GM18951 (cell line): ENCODE results near the gene CPA3.

Source experiments
- POLR2A ChIP-seq: IDR thresholded peaks from 4 replicates; pipeline ENCODE4 v1.6.1; 2011; ENCODE audit warnings: mild to moderate bottlenecking; ENCODE audit not compliant: insufficient read length, insufficient read depth; ENCODE audit errors: extremely low read depth
- in situ Hi-C: fragments of 300-500 bp; cut with MboI; formaldehyde crosslinking; loops from one replicate; pipeline ENCODE4 v1.12.0; 2022; ENCODE audit warnings: low sequenced_read_pairs, mixed read lengths, inconsistent platforms; ENCODE audit not compliant: unreplicated experiment

Gene CPA3

GRCh38 chr3:148943506-148944205 is 78.6 kb downstream of the CPA3 start:
- in situ Hi-C loops = loop anchor here (10.0 kb wide), 1 partner anchor 79 kb away; the partner anchor contains the start of gene CPA3

GRCh38 chr3:148945116-148945515 is 80.0 kb downstream of the CPA3 start:
- in situ Hi-C loops = loop anchor here (10.0 kb wide), 1 partner anchor 80 kb away; the partner anchor contains the start of gene CPA3
- TF ChIP-seq POLR2A = no peak

More at GRCh38 chr3:148943506-148944205, 78.6 kb downstream of the CPA3 start:
- TF ChIP-seq POLR2A = no peak
